GM23338 (cell line): ENCODE results near the gene SPNS1.

Experiments used
- CREB1 ChIP-seq: fragments of 250-450 bp; sonication (Bioruptor Pico); IDR thresholded peaks from 2 replicates; pipeline ENCODE4 v1.5.0; 2020; ENCODE audit warnings: low read depth, mild to moderate bottlenecking, moderate library complexity
- EZH2 ChIP-seq: fragments of 200-600 bp; sonication (generic); IDR thresholded peaks from one replicate; pipeline ENCODE4 v1.8.0; 2017; ENCODE audit warnings: antibody characterized with exemption, mild to moderate bottlenecking, low read depth; ENCODE audit not compliant: unreplicated experiment
- EZH2phosphoT487 ChIP-seq: fragments of 200-600 bp; sonication (generic); IDR thresholded peaks from one replicate; pipeline ENCODE4 v1.8.1; 2018; ENCODE audit warnings: antibody characterized with exemption; ENCODE audit not compliant: unreplicated experiment
- POLR2AphosphoS5 ChIP-seq: IDR thresholded peaks from 2 replicates; pipeline ENCODE4 v1.6.1; 2016; ENCODE audit warnings: antibody characterized with exemption, low read depth
- STAT1 ChIP-seq: IDR thresholded peaks from one replicate; pipeline ENCODE4 v1.6.1; 2016; ENCODE audit warnings: antibody characterized with exemption; ENCODE audit not compliant: unreplicated experiment
- ZNF114 ChIP-seq: fragments of 250-450 bp; sonication (Bioruptor Pico); IDR thresholded peaks from 2 replicates; pipeline ENCODE4 v1.5.0; 2020; ENCODE audit warnings: mild to moderate bottlenecking, moderate library complexity
- TF ChIP-seq, protein P1 (sequence below), 2 experiments: fragments of 200-600 bp in 1 of 2; sonication (generic) in 1 of 2; conservative IDR thresholded peaks; 2 replicates each; pipeline versions ENCODE4 v1.5.1 to v1.6.1; 2016 to 2017; ENCODE audit warnings: antibody characterized with exemption in 2 of 2, low read depth in 2 of 2, mild to moderate bottlenecking in 2 of 2, moderate library complexity in 1 of 2
- TF ChIP-seq, protein P2 (sequence below): IDR thresholded peaks from 2 replicates; pipeline ENCODE4 v1.6.1; 2016; ENCODE audit warnings: antibody characterized with exemption
- TF ChIP-seq, protein P3 (sequence below): IDR thresholded peaks from one replicate; pipeline ENCODE4 v1.6.1; 2018; ENCODE audit warnings: antibody characterized with exemption; ENCODE audit not compliant: unreplicated experiment

DNA sequence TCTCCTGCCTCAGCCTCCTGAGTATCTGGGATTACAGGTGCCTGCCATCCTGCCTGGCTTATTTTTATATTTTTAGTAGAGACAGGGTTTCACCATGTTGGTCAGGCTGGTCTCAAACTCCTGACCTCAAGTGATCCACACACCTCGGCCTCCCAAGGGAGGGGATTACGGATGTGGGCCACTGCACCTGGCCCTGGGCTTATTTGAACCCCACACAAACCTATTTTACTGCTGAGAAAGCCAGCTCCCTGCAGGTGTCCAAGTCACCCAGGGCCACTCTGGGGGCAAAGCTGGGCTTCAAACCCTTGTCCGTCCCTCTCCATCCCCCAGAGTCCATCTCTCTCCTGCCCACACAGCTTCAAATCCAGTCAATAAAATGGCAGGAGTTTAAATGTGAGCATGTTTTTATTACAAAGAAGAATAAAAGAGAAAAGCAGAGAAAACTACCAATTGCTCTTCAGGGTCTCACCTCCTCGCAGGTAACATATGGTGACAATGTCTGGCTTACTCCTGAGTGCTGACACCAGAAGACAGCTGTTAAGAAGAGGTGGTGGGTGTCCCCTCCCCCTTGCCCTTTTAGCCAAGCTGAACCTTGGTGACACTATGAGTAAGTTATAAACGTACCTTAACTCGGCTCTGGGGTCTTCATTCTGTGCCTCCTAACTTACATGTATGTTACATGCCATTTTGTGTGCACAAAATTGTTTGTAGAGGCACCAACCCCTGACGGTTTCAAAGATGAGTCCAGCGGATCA, 55.7 kb downstream of the SPNS1 start:
- TF ChIP-seq, protein P1, sequence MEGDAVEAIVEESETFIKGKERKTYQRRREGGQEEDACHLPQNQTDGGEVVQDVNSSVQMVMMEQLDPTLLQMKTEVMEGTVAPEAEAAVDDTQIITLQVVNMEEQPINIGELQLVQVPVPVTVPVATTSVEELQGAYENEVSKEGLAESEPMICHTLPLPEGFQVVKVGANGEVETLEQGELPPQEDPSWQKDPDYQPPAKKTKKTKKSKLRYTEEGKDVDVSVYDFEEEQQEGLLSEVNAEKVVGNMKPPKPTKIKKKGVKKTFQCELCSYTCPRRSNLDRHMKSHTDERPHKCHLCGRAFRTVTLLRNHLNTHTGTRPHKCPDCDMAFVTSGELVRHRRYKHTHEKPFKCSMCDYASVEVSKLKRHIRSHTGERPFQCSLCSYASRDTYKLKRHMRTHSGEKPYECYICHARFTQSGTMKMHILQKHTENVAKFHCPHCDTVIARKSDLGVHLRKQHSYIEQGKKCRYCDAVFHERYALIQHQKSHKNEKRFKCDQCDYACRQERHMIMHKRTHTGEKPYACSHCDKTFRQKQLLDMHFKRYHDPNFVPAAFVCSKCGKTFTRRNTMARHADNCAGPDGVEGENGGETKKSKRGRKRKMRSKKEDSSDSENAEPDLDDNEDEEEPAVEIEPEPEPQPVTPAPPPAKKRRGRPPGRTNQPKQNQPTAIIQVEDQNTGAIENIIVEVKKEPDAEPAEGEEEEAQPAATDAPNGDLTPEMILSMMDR (conservative IDR thresholded peaks at IDR 0.05; ENCODE audit: low read depth in 2 of 2), result no peak
- TF ChIP-seq POLR2AphosphoS5, result no peak
- TF ChIP-seq, protein P2, sequence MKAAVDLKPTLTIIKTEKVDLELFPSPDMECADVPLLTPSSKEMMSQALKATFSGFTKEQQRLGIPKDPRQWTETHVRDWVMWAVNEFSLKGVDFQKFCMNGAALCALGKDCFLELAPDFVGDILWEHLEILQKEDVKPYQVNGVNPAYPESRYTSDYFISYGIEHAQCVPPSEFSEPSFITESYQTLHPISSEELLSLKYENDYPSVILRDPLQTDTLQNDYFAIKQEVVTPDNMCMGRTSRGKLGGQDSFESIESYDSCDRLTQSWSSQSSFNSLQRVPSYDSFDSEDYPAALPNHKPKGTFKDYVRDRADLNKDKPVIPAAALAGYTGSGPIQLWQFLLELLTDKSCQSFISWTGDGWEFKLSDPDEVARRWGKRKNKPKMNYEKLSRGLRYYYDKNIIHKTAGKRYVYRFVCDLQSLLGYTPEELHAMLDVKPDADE, result no peak
- TF ChIP-seq, protein P3, sequence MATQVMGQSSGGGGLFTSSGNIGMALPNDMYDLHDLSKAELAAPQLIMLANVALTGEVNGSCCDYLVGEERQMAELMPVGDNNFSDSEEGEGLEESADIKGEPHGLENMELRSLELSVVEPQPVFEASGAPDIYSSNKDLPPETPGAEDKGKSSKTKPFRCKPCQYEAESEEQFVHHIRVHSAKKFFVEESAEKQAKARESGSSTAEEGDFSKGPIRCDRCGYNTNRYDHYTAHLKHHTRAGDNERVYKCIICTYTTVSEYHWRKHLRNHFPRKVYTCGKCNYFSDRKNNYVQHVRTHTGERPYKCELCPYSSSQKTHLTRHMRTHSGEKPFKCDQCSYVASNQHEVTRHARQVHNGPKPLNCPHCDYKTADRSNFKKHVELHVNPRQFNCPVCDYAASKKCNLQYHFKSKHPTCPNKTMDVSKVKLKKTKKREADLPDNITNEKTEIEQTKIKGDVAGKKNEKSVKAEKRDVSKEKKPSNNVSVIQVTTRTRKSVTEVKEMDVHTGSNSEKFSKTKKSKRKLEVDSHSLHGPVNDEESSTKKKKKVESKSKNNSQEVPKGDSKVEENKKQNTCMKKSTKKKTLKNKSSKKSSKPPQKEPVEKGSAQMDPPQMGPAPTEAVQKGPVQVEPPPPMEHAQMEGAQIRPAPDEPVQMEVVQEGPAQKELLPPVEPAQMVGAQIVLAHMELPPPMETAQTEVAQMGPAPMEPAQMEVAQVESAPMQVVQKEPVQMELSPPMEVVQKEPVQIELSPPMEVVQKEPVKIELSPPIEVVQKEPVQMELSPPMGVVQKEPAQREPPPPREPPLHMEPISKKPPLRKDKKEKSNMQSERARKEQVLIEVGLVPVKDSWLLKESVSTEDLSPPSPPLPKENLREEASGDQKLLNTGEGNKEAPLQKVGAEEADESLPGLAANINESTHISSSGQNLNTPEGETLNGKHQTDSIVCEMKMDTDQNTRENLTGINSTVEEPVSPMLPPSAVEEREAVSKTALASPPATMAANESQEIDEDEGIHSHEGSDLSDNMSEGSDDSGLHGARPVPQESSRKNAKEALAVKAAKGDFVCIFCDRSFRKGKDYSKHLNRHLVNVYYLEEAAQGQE, result no peak
- TF ChIP-seq EZH2, result no peak
- TF ChIP-seq EZH2phosphoT487, result no peak
- TF ChIP-seq CREB1 (CRISPR knock-in tag), result no peak
- no peak for TF ChIP-seq ZNF114 (CRISPR knock-in tag)
- no peak for TF ChIP-seq STAT1
